IgD-negative memory B cell (primary cell): ENCODE data around the gene TINCR. TPM values are rescaled to one million over a fixed set of nuclear protein-coding genes. Genes with fewer than 3 reads are reported as not detected.
"Not testable (repeated sequence)": the region's sequence is repeated elsewhere in the genome, so short reads cannot be mapped to it uniquely, and the experiment has no call there.

Source experiments
- H3K27ac Mint-ChIP-seq, 3 donors: one replicate each; pipeline ENCODE4 v1.8.0; 2020 to 2022; ENCODE audit warnings: mild to moderate bottlenecking in 3 of 3, mixed read lengths in 3 of 3, moderate library complexity in 1 of 3
- H3K27me3 Mint-ChIP-seq: one replicate; pipeline ENCODE4 v1.8.0; 2021; ENCODE audit warnings: mixed read lengths
- H3K36me3 Mint-ChIP-seq: one replicate; pipeline ENCODE4 v1.8.0; 2020; ENCODE audit warnings: mild to moderate bottlenecking, mixed read lengths
- H3K4me1 Mint-ChIP-seq, 3 donors: one replicate each; pipeline ENCODE4 v1.8.0; 2020 to 2022; ENCODE audit warnings: mixed read lengths in 3 of 3, mild to moderate bottlenecking in 1 of 3
- H3K4me3 Mint-ChIP-seq, 4 donors: one replicate each; pipeline ENCODE4 v1.8.0; 2020 to 2022; ENCODE audit warnings: mild to moderate bottlenecking in 4 of 4, mixed read lengths in 4 of 4, moderate library complexity in 3 of 4
- H3K9me3 Mint-ChIP-seq, 3 donors: one replicate each; pipeline ENCODE4 v1.8.0; 2020 to 2021; ENCODE audit warnings: mixed read lengths in 3 of 3, mild to moderate bottlenecking in 1 of 3
- polyA plus RNA-seq: library from polyadenylated mRNA; unstranded; fragments of 300-500 nt; fragmentation: Illumina TruSeq; gene quantifications from one replicate; pipeline ENCODE4 v1.2.3, GENCODE V29; 2021

Gene TINCR
- polyA plus RNA-seq, 1 donor from 2014 or later = not detected

DNA sequence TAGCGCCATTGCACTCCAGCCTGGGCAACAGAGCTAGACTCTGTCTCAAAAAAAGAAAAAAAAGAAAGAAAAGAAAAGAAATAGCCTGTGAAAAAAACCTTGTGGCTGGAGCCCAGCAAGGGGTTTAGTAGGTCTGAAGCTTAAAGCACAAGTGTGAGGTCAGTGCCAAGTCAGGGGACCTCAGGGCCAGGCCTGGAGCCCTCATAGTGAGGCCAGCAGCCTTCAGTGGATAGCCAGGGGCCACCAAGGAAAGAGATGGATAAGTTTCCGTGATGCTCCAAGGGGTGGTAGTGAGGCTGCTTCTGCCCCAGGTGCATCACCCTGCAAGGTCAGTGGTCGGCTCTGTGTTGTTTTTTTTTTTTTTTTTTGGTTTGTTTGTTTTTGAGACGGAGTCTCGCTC is 12.9 kb downstream of the TINCR start:
- Mint-ChIP-seq H3K4me3 (no peak overlapping the region), H3K9me3 (peaks cover 0 to 4% (median 0%) of the 10 kb centered on the region in 3 donors), H3K36me3 (no peaks in the 10 kb centered on the region), H3K27me3 (peaks cover 8% of the 10 kb centered on the region), H3K27ac (no peak overlapping the region), H3K4me1 (no peaks in the 10 kb centered on the region)

DNA sequence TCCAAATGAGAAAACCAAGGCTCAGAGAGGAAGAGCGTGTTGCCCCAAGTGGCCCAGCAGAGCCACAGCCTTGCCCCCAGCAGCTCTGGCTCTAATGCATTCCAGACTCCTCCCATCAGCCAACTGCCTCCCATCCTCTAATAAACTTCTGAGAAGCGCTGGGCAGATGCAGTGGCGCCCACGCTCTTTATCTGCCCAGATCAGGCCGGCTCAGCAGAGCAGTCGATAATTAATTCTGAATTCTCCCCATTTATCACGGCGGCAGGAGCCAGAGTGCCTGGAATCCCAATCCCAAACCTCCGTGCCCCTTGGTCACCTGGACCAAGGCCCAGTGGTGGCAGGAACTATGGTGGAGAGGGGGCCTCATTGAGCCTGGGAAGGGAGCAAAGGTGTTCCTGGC is 13.9 kb downstream of the TINCR start:
- Mint-ChIP-seq H3K9me3 (peaks cover 0 to 4% (median 0%) of the 10 kb centered on the region in 3 donors), H3K4me3 (no peak overlapping the region), H3K27me3 (peaks cover 8% of the 10 kb centered on the region), H3K4me1 (no peaks in the 10 kb centered on the region), H3K36me3 (no peaks in the 10 kb centered on the region), H3K27ac (no peak overlapping the region)

- Mint-ChIP-seq H3K27ac (no peak overlapping the region), H3K4me1 (peaks cover 0 to 2% (median 0%) of the 10 kb centered on the region in 3 donors), H3K4me3 (no peak overlapping the region), H3K36me3 (no peaks in the 10 kb centered on the region), H3K27me3 (peaks cover 6% of the 10 kb centered on the region), H3K9me3 (peaks cover 0 to 2% (median 0%) of the 10 kb centered on the region in 3 donors)
These were observed 19.9 kb downstream of the TINCR start for GRCh38 chr19:5547881-5548280.

DNA sequence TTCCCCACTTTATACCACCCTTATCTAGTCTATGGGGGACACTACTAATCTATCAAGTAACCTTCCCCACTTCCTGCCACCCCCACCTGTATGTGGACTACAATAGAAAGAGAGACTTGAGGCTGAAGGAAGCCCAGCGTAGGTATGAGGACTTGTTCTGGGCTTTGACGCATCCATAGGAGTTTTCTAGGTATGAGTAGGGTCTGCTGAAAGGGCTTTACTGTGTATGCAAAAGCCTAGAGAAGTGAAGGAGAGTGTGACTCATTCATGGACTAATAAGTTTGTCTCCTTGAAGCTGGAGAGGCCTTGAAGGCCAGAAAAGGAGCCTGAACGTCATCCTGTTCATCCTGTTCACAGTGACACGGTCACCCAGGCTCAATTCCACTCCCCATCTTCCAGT is 21.8 kb downstream of the TINCR start:
- Mint-ChIP-seq H3K4me1 (peaks cover 0 to 2% (median 0%) of the 10 kb centered on the region in 3 donors), H3K9me3 (peaks cover 0 to 4% (median 0%) of the 10 kb centered on the region in 3 donors), H3K36me3 (no peaks in the 10 kb centered on the region), H3K27me3 (peaks cover 6% of the 10 kb centered on the region), H3K4me3 (no peak overlapping the region), H3K27ac (no peak overlapping the region)

DNA sequence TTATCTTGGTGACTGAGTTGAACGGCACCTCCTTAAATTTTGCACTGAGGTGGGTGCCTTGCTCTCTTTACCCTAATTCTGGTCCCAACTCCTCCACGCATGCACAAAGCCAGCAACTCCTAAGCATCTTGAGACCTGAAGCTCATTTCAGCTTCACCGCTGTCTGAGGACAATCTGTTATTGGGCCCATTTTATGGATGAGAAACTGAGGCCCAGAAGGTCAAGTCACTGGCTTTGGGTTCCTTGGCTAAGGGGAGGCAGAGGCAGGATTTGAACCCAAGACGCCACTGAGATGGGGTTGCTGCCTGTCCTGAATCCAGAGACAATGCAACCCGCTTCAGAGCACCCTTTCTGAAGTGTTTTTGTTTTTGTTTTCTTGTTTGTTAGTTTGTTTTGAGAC is 22.7 kb downstream of the TINCR start:
- peaks cover 0 to 4% (median 0%) of the 10 kb centered on the region in 3 donors for H3K9me3 Mint-ChIP-seq
- H3K36me3 Mint-ChIP-seq = no peaks in the 10 kb centered on the region
- H3K4me1 Mint-ChIP-seq = peaks cover 0 to 2% (median 0%) of the 10 kb centered on the region in 3 donors
- no peak overlapping the region for H3K27ac Mint-ChIP-seq
- H3K27me3 Mint-ChIP-seq = peaks cover 6% of the 10 kb centered on the region
- no peak overlapping the region for H3K4me3 Mint-ChIP-seq

GRCh38 chr19:5542665-5543064 is 25.1 kb downstream of the TINCR start:
- Mint-ChIP-seq H3K4me3 (no peak overlapping the region), H3K9me3 (peaks cover 0 to 4% (median 0%) of the 10 kb centered on the region in 3 donors), H3K4me1 (peaks cover 0 to 1% (median 0%) of the 10 kb centered on the region in 3 donors), H3K27me3 (peaks cover 9% of the 10 kb centered on the region), H3K36me3 (no peaks in the 10 kb centered on the region), H3K27ac (no peak overlapping the region)

GRCh38 chr19:5541456-5541855 is 26.3 kb downstream of the TINCR start:
- H3K4me1 Mint-ChIP-seq = peaks cover 0 to 1% (median 0%) of the 10 kb centered on the region in 3 donors
- H3K27ac Mint-ChIP-seq = no peak overlapping the region
- no peaks in the 10 kb centered on the region for H3K36me3 Mint-ChIP-seq
- H3K4me3 Mint-ChIP-seq = no peak overlapping the region
- H3K9me3 Mint-ChIP-seq = peaks cover 0 to 4% (median 0%) of the 10 kb centered on the region in 3 donors
- H3K27me3 Mint-ChIP-seq = peaks cover 9% of the 10 kb centered on the region

DNA sequence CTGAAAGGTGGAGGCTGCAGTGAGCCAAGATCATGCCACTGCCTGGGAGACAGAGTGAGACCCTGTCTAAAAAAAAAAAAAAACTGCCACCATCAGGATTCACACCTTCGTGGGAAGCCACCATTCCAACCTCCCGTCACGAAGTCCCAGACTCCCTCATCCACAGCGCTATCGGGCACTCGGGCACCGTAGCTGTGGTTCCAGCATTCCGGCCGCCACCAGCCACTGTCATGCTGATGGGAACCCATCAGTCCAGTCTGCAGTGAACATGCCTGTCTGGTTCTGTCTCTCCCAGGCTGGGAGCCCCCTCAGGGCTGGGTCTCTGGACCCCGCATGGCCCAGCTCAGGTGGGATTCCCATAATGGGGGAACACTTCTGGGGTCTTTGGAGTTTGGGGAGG is 27.5 kb downstream of the TINCR start:
- Mint-ChIP-seq H3K27me3 (peaks cover 14% of the 10 kb centered on the region), H3K27ac (no peak overlapping the region), H3K9me3 (peaks cover 0 to 4% (median 1%) of the 10 kb centered on the region in 3 donors), H3K36me3 (no peaks in the 10 kb centered on the region), H3K4me1 (peaks cover 0 to 1% (median 0%) of the 10 kb centered on the region in 3 donors), H3K4me3 (no peak overlapping the region)

- Mint-ChIP-seq H3K4me3 (no peak overlapping the region), H3K27me3 (peaks cover 12% of the 10 kb centered on the region), H3K27ac (no peak overlapping the region), H3K36me3 (peaks cover 3% of the 10 kb centered on the region), H3K4me1 (peaks cover 0 to 1% (median 0%) of the 10 kb centered on the region in 3 donors), H3K9me3 (peaks cover 3 to 16% (median 12%) of the 10 kb centered on the region in 3 donors)
These were observed 29.9 kb downstream of the TINCR start for GRCh38 chr19:5537870-5538269.

GRCh38 chr19:5536982-5537579 is 30.7 kb downstream of the TINCR start:
- Mint-ChIP-seq H3K9me3 (peaks cover 3 to 16% (median 10%) of the 10 kb centered on the region in 3 donors), H3K27me3 (peaks cover 12% of the 10 kb centered on the region)
- H3K27ac Mint-ChIP-seq, H3K4me3 Mint-ChIP-seq, H3K4me1 Mint-ChIP-seq, H3K36me3 Mint-ChIP-seq: not testable (repeated sequence)

- Mint-ChIP-seq H3K27me3 (peaks cover 12% of the 10 kb centered on the region), H3K36me3 (peaks cover 3% of the 10 kb centered on the region), H3K4me1 (peaks cover 0 to 1% (median 0%) of the 10 kb centered on the region in 3 donors), H3K27ac (no peak overlapping the region), H3K9me3 (peaks cover 3 to 16% (median 10%) of the 10 kb centered on the region in 3 donors), H3K4me3 (no peak overlapping the region)
These were observed 31.3 kb downstream of the TINCR start for GRCh38 chr19:5536337-5536894.

GRCh38 chr19:5534787-5535586 is 32.8 kb downstream of the TINCR start:
- Mint-ChIP-seq H3K9me3 (peaks cover 3 to 16% (median 10%) of the 10 kb centered on the region in 3 donors), H3K27ac (no peak overlapping the region), H3K4me3 (peak overlapping the region in 1 of 4 donors; percentile 53), H3K27me3 (peaks cover 13% of the 10 kb centered on the region), H3K4me1 (peaks cover 0 to 1% (median 0%) of the 10 kb centered on the region in 3 donors), H3K36me3 (peaks cover 3% of the 10 kb centered on the region)

- Mint-ChIP-seq H3K9me3 (peaks cover 3 to 16% (median 10%) of the 10 kb centered on the region in 3 donors), H3K27me3 (peaks cover 15% of the 10 kb centered on the region), H3K4me3 (peak overlapping the region in 1 of 4 donors; percentile 60), H3K4me1 (no peaks in the 10 kb centered on the region), H3K27ac (no peak overlapping the region), H3K36me3 (peaks cover 3% of the 10 kb centered on the region)
These were observed 34.5 kb downstream of the TINCR start for GRCh38 chr19:5533257-5533656.

GRCh38 chr19:5530701-5531100 is 37.1 kb downstream of the TINCR start:
- Mint-ChIP-seq H3K4me1 (no peaks in the 10 kb centered on the region), H3K27ac (no peak overlapping the region), H3K9me3 (peaks cover 3 to 16% (median 10%) of the 10 kb centered on the region in 3 donors), H3K36me3 (peaks cover 3% of the 10 kb centered on the region), H3K4me3 (no peak overlapping the region), H3K27me3 (peaks cover 3% of the 10 kb centered on the region)

GRCh38 chr19:5526691-5527090 is 41.1 kb downstream of the TINCR start:
- Mint-ChIP-seq H3K4me3 (no peak overlapping the region), H3K27me3 (peaks cover 5% of the 10 kb centered on the region), H3K27ac (no peak overlapping the region), H3K36me3 (no peaks in the 10 kb centered on the region), H3K9me3 (no peaks in the 10 kb centered on the region), H3K4me1 (no peaks in the 10 kb centered on the region)
